ENCODE data around the gene LEFTY1.
"Not testable (repeated sequence)": the region's sequence is repeated elsewhere in the genome, so short reads cannot be mapped to it uniquely, and the experiment has no call there.

Gene LEFTY1

DNA sequence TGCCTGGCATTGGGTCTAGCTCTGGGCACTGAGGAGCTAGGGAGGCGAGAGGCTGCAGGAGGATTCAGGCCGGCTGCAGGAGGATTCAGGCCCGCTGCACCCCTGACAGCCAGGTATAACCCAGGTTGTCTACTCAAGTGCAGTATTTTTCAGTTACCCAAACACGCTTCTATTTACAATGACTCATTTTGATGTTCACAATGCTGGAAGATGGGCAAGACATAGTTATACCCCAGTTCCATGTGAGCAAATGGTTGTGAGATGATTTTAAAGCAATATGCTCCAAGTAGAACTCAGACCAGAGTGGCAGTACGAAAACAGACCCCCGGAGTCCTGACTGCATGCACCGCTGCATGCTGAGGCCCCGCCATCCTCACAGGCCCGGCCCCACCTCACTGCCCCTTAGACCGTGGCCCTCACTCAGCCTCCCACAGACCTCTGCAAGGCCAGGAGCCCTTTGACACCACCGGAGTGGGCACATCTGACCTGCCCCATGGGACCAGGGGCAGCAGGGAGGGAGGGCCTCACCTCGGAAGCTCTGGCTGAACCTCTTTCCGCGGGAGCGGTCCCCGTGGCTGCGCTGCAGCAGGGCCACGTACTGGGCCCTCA, 553 bp downstream of the LEFTY1 start:
- H3K4me3 ChIP-seq (replicated peaks; ENCODE audit: low read depth, low read length): no peak overlapping the region
- TF ChIP-seq, protein P1, sequence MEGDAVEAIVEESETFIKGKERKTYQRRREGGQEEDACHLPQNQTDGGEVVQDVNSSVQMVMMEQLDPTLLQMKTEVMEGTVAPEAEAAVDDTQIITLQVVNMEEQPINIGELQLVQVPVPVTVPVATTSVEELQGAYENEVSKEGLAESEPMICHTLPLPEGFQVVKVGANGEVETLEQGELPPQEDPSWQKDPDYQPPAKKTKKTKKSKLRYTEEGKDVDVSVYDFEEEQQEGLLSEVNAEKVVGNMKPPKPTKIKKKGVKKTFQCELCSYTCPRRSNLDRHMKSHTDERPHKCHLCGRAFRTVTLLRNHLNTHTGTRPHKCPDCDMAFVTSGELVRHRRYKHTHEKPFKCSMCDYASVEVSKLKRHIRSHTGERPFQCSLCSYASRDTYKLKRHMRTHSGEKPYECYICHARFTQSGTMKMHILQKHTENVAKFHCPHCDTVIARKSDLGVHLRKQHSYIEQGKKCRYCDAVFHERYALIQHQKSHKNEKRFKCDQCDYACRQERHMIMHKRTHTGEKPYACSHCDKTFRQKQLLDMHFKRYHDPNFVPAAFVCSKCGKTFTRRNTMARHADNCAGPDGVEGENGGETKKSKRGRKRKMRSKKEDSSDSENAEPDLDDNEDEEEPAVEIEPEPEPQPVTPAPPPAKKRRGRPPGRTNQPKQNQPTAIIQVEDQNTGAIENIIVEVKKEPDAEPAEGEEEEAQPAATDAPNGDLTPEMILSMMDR (IDR thresholded peaks at IDR 0.05; ENCODE audit: low read depth, low read length, missing control alignments): no peak
- DNase-seq (ENCODE audit: extremely low read depth, low read depth): no peak

DNA sequence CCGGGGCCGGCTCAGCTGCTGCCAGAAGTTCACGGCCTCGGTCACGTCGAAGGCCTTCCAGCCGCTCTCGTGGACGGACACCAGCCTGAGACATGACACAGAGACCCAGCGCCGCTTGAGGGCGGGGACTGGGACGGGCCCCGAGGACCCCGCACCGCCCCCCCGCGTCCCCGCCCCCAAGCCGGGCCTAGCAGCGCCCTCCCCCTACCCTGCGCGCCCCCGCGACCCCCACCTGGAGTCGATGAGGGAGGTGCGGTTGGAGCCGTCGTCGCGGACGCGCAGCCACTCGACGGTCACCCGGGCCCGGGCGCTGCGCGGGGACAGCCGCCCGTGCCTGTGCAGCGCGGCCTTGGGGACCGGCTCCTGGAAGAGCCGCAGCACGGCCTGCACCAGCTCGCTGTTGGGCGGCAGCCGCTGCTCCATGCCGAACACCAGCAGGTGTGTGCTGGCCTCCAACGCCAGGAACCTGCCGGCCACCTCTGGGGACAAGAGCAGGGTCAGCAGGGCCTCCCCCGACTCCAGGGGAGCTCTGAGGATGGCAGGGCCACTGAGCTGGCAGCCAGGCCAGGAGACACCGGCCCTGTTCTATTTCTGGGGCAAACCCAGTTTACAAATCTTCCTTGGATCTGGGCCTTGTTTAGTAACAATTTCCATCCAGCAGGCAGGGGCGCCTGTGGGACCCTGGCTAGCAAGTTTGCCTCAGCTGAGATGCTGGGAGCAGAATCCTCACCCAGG, 1.2 kb downstream of the LEFTY1 start:
- not testable (repeated sequence) for H3K4me3 ChIP-seq (replicated peaks; ENCODE audit: low read depth, low read length)

DNA sequence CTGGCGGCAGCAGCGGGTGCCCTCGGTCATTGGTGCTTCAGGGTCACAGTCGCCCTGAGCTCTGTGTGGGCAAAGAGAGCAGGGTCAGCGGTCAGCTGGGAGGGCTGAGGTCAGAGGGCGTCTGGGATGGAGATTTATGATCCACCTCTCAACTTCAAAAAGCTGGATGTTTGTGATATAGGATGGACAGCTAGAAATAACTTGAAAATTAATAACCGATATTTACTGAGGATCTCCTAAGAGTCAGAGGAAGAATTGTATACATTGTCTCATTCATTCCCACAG, 2.0 kb downstream of the LEFTY1 start:
- no peak for DNase-seq (ENCODE audit: extremely low read depth, low read depth)
- TF ChIP-seq, protein P1 (IDR thresholded peaks at IDR 0.05; ENCODE audit: low read depth, low read length, missing control alignments): no peak
- H3K4me3 ChIP-seq (replicated peaks; ENCODE audit: low read depth, low read length): no peak overlapping the region

More for the DNA sequence above, 1.2 kb downstream of the LEFTY1 start:
- not testable (repeated sequence) for DNase-seq (ENCODE audit: extremely low read depth, low read depth)

DNA sequence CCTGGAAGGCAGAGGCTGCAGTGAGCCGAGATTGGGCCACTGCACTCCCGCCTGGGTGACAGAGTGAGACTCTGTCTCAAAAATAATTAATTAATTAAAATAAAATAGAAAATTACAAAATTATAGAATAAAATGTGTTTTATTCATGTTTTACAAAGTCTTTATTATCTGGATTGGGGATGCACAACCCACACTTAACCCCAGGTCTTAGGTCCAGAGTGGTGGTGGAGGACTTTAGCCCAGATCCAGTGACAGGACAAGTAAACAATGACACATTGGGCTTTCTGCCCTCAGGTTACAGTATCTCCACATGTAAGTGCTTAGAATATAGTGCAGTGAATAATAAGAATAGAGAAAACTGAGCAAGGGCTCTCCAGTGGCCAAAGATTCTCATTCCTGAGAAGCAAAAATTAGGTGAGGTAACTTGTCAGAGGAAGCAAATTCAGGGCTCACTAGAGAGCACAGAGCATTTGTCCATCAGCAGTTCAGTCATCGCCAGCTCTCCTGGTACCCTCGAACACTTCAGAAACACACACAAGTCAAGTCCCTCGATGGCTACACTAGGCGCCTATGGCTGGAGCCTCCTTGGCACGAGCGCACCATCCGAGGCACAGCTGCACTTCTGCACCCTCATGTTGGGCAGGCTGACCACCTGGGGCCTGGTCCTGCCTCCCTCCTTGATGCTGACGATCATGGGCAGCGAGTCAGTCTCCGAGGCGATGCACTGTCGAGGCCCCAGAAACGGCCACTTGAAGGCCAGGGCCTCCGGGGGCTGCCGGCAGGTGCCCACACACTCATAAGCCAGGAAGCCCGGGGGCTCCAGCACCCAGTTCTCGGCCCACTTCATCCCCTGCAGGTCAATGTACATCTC, 2.6 kb downstream of the LEFTY1 start:
- H3K4me3 ChIP-seq (replicated peaks; ENCODE audit: low read depth, low read length): no peak overlapping the region
- DNase-seq (ENCODE audit: extremely low read depth, low read depth): no peak
- TF ChIP-seq, protein P1 (IDR thresholded peaks at IDR 0.05; ENCODE audit: low read depth, low read length, missing control alignments): no peak

DNA sequence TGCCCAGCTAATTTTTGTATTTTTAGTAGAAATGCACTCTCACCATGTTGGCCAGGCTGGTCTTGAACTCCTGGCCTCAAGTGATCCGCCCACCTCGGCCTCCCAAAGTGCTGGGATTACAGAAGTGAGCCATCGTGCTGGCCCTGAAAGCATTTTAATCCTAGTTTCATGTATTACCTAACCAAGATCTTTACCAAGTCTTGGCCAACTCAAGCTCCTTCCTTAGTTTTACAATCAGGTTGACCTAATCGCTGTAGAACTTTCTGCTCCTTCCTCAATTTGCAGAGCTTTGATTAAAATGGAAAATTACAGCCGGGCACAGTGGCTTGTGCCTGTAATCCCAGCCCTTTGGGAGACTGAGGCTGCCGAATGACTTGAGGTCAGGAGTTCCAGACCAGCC, 3.6 kb downstream of the LEFTY1 start:
- no peak overlapping the region for H3K4me3 ChIP-seq (replicated peaks; ENCODE audit: low read depth, low read length)
- TF ChIP-seq, protein P1 (IDR thresholded peaks at IDR 0.05; ENCODE audit: low read depth, low read length, missing control alignments): no peak
- no peak for DNase-seq (ENCODE audit: extremely low read depth, low read depth)

DNA sequence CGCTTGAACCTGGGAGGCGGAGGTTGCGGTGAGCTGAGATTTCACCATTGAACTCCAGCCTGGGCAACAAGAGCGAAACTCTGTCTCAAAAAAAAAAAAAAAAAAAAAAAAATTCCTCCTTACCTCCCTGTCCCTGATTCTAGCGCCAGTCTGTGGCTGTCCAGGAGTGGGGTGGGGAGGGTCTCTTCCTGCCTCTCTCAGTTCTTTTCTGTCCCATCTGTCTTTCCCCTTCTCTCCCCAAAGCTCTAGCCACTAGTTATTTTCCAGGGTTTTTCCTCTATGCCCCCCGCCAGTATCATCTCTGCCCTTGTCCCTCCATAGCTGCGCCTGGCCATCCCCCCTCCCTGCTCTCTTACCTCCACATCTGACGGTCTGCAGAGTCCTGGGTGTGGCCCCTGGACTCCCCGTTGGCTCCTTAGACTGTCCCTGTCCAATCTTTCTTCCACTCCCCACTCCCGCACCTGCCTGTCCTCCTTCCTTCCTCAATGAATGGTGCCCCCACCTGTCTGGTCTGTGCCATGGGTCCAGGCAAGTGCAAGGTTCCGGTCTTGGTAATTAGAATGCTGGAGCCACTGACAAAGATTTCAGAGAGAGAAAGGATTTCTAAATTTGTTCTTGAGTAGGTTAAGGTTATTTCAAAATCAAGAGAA, 5.2 kb downstream of the LEFTY1 start:
- H3K4me3 ChIP-seq (replicated peaks; ENCODE audit: low read depth, low read length): no peak overlapping the region
- DNase-seq (ENCODE audit: extremely low read depth, low read depth): no peak
- TF ChIP-seq, protein P1 (IDR thresholded peaks at IDR 0.05; ENCODE audit: low read depth, low read length, missing control alignments): no peak

Data from HFF-Myc (cell line).